Activated T-cell treated with anti-CD3 and anti-CD28 coated beads, Interleukin-2, amount 50 U/mL, for 4 hours (primary cell): ENCODE measurements around the gene NCKAP5. TPM values are rescaled to one million over a fixed set of nuclear protein-coding genes. Genes with fewer than 3 reads are reported as not detected.
A peak's percentile ranks its signal among the peaks of the same experiment; 100 is the strongest.

Experiments
- ATAC-seq, 2 donors: fragments of 200-7000 bp; cut with Tn5 transposase; one replicate each; pipeline ENCODE4 v1.10.0; 2021
- DNase-seq: peaks from one replicate; pipeline ENCODE4 v3.0.0-alpha.2; 2020
- H3K27me3 Mint-ChIP-seq: one replicate; pipeline ENCODE4 v1.8.0; 2021; ENCODE audit warnings: low read depth, mixed read lengths
- H3K36me3 Mint-ChIP-seq: one replicate; pipeline ENCODE4 v1.8.0; 2022; ENCODE audit warnings: mixed read lengths; ENCODE audit not compliant: insufficient read depth
- H3K4me1 Mint-ChIP-seq: one replicate; pipeline ENCODE4 v1.8.0; 2021; ENCODE audit warnings: low read depth, mixed read lengths
- H3K4me3 Mint-ChIP-seq: one replicate; pipeline ENCODE4 v1.8.0; 2021; ENCODE audit warnings: mild to moderate bottlenecking, moderate library complexity, mixed read lengths
- H3K9me3 Mint-ChIP-seq: one replicate; pipeline ENCODE4 v1.8.0; 2021; ENCODE audit warnings: mixed read lengths
- total RNA-seq, 3 donors: library from RNA; stranded (reverse); gene quantifications; one replicate each; pipeline ENCODE4 v1.2.1, GENCODE V29; 2021

NCKAP5 gene
- total RNA-seq, 3 donors from 2014 or later, result 0.03 TPM; not detected in 2

DNA sequence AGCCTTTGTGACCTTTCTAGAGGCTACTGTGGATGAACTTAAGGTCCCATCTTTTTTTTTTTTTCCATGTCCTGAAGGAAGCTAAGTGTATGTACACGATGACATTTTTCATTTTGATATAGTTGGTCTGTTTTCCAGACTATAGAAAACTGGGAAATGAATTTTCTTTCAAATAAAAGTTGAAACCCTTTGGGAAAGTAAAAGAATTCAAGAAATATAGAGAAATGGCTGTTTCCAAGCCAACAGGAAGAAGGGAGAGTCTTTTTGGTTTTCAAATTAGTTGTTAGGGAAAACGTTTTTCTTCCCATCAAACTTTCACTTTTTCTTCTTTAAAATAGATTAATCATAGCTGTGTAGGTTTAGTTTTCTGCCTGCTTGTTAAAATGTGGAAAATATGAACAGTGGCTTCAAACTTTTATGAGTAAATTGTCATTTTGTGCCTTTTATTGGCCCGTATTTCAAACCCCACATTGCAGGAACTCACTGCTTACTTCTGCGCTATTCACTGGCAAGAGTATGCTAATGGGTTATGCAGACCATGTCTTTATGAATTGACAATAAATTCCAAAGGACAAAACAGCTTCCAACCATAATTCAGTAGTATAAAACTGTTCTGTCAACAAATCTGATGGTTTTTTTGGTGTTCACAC is 870.6 kb downstream of the NCKAP5 start:
- H3K4me3 Mint-ChIP-seq, result no peak overlapping the region
- no peak for DNase-seq

DNA sequence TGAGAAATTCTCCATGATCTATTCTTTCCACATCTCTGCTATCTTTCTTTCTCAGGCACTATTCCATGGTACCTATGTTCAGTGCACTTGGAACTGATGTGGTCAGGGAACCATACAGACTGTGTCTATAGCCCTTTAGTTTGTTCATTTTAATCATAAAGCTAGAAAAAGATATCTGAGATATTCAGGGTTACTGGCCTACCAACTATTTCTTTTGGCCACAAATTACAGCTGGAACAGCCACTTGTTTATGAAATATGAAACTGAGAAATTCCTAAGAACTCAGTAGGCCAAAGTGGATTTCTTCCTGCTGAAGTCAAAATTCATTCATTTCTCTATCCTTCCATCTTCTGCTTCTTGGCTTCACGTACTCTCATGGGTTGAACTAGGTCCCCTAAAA is 875.4 kb downstream of the NCKAP5 start:
- no peak overlapping the region for H3K4me3 Mint-ChIP-seq
- H3K9me3 Mint-ChIP-seq, result peaks cover 4% of the 10 kb centered on the region
- H3K27me3 Mint-ChIP-seq, result no peaks in the 10 kb centered on the region
- DNase-seq (no peak), ATAC-seq (no peak)
- H3K4me1 Mint-ChIP-seq, result no peaks in the 10 kb centered on the region
- no peaks in the 10 kb centered on the region for H3K36me3 Mint-ChIP-seq

More for the DNA sequence above, 870.6 kb downstream of the NCKAP5 start:
- Mint-ChIP-seq H3K9me3 (peaks cover 7% of the 10 kb centered on the region), H3K36me3 (no peaks in the 10 kb centered on the region), H3K27me3 (no peaks in the 10 kb centered on the region), H3K4me1 (no peaks in the 10 kb centered on the region)
- ATAC-seq, result no peak

DNA sequence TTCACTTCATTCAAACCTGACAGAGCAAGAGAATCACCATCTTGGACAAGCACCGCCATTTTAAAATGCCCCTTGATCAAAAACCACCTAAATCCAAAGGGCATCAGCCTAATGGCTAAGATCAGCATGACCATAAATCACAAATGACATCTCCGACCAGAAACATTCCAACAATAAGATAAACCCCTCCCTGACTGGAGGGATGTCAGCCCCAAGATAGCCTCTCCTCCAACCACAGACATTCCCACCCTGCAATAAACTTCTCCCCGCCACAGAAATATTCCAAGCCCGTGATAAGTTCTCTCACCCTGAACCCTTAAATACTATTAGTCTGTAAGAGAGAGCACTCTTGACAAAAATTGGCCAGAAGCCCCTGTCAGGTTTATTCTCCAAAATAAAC is 876.7 kb downstream of the NCKAP5 start:
- Mint-ChIP-seq H3K36me3 (no peaks in the 10 kb centered on the region), H3K4me3 (no peak overlapping the region), H3K4me1 (no peaks in the 10 kb centered on the region), H3K27me3 (no peaks in the 10 kb centered on the region), H3K9me3 (peaks cover 4% of the 10 kb centered on the region)
- DNase-seq (no peak), ATAC-seq (no peak)

DNA sequence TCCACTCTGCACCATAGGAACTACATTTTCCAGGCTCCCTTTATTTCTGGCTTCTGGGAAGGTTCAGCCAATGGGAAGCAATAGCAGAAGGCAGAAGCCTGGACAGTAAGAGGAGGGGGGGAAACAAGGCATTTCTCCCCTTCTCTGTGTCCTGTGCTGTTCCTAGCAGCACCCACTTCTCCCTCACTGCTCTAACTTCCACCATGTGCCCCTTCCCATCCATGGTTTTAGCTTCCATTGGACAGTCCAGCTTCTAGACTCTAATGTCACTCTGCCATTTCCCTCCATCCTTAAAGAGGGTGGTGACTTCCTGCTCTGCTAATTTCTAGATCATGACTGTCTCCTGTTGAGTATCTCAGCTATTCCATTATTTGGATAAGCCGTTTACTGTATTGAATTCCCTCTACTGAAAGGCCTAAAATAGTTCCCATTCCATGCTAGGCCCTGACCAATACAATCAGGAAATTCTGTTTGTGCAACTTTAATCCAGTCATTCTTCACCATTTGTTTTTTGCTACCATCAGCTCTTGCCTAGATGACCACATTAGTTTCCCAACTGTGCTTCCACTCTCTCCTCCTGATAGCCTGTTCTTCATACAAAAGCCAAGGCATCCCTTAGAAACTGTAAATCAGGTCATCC is 877.5 kb downstream of the NCKAP5 start:
- Mint-ChIP-seq H3K27me3 (no peaks in the 10 kb centered on the region), H3K4me3 (no peak overlapping the region), H3K36me3 (no peaks in the 10 kb centered on the region), H3K4me1 (no peaks in the 10 kb centered on the region), H3K9me3 (peaks cover 4% of the 10 kb centered on the region)
- DNase-seq (no peak), ATAC-seq (no peak)

DNA sequence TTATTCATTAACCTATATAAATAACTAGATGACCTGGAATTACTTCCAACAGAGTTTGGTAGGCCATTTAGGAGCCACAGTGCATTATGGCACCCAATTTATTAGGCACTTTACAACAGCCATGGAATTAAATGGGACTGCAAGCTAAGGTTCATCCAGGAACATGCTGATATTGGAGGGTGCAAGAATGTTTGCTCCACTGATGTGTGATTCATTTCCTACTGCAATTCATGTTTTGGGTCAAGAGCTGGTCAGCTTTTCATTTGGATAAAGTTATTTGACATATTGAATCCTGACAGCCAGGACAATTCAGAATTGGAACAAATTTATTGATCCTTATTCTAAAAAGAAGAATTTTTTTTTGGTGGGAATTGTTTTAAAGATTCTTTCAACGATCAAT is 886.5 kb downstream of the NCKAP5 start:
- no peaks in the 10 kb centered on the region for H3K27me3 Mint-ChIP-seq
- H3K9me3 Mint-ChIP-seq, result no peaks in the 10 kb centered on the region

DNA sequence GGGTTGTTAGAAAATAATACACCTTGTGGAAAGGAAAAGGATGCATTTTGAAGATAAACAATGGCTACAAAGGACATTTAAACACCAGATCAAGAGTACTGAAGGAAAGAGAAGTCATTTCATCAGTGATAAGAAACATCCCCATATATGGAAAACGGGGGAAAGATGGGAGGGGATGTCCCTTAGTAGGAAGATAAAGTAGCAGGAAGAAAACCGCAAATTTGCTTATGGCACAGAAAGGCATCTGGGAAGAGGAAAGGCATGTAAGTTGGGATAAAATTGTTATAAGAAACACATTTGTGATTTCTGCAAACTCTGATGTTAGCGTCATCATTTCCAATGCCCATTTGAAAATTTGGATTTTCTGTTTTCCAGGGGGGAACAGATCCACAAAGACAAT is 887.7 kb downstream of the NCKAP5 start:
- Mint-ChIP-seq H3K4me3 (no peak overlapping the region), H3K9me3 (no peaks in the 10 kb centered on the region), H3K4me1 (no peaks in the 10 kb centered on the region), H3K27me3 (no peaks in the 10 kb centered on the region), H3K36me3 (no peaks in the 10 kb centered on the region)
- ATAC-seq (no peak), DNase-seq (no peak)

More for the DNA sequence above, 886.5 kb downstream of the NCKAP5 start:
- Mint-ChIP-seq H3K4me3 (no peak overlapping the region), H3K36me3 (no peaks in the 10 kb centered on the region), H3K4me1 (no peaks in the 10 kb centered on the region)
- DNase-seq (no peak), ATAC-seq (no peak)

DNA sequence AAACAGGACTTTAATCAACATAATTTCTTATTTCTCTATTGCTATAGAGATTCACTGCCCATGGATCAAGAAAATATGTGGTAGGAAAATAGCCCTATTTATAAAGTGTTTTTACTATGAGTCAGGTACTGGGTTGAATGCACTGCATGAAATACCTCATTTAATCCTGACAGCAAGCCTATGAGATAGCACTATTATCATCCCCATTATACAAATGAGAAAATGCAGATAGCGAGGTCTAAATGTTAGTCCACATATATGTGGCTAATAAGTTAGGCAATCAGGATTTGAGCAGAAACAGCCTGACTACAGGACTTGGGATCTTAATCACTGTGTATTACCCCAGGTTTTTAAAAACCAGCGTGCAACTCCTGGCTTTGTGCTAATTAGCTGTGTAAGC is 889.8 kb downstream of the NCKAP5 start:
- ATAC-seq, result no peak
- Mint-ChIP-seq H3K9me3 (no peaks in the 10 kb centered on the region), H3K4me3 (no peak overlapping the region), H3K27me3 (peaks cover 6% of the 10 kb centered on the region), H3K4me1 (no peaks in the 10 kb centered on the region), H3K36me3 (no peaks in the 10 kb centered on the region)
- no peak for DNase-seq

DNA sequence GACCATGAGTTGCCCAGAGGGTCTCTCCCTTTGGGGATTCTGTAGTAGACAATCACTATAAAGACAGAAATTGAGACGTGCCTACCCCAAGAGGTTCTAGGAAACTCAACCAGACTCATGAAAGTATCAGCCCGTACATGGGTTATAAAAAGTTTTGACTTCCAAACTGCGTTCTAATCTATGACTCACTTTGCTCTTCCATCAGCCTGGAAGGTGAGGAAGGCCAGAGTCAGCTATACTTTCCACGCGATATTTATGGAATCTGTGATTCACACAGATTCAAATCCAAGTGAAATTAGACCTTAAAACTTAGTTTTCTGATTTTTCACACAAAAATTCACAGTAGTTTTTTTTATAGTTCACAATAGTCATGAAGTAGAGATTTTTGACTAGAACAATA is 890.6 kb downstream of the NCKAP5 start:
- H3K4me1 Mint-ChIP-seq, result no peaks in the 10 kb centered on the region
- peaks cover 8% of the 10 kb centered on the region for H3K27me3 Mint-ChIP-seq
- H3K36me3 Mint-ChIP-seq, result no peaks in the 10 kb centered on the region
- H3K9me3 Mint-ChIP-seq, result no peaks in the 10 kb centered on the region
- no peak overlapping the region for H3K4me3 Mint-ChIP-seq
- DNase-seq, result no peak
- ATAC-seq, result no peak

DNA sequence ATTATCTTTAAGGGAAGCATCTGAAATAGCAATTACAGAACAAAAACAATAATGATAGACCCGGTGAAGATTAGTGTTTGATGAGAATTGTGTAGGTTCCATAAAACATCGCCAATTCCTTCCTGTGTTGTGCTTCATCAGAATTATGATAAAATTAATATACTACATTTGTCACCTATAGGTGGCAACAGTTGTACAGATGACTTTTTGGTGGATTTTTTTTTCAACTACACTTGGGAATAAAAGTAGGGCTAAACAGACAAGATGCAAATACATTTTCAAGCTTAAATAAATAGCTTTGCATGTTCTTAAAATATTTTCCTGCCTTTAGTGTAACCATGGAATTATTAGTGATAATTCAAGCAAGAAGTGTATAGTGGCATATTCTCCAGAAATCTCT is 891.3 kb downstream of the NCKAP5 start:
- H3K36me3 Mint-ChIP-seq, result no peaks in the 10 kb centered on the region

DNA sequence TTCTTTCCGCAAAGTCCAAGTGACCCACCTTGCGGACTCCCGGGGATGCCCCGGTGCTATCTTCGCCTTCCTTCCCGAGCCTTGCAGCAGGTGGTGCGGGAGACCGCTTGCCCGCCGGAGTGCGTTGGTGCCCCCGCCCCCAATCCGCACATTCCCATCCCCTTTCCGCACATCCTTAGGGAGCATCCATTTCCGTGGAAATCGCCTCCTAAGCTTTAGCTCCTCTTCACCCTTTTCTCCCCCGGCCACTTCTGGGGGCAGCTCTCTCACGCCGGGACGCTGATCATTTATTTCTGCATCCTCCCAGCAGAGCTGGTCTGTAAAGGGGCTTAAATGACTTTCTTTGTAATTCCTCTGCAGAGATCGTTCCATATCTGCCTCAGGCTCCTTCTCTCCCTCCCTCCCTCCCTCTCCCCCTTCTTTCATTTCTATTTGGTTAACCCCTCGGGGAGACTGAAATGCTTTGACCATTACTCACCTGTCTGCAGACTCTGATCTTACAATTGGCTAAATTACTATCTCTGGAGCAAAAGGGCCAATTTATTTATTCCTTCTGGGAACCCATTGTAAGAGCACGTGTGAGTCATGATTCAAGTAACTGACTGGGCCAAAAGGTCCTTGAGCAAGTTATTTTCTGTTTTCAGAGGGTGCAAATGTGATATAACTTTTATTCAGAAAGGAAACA is 897.0 kb downstream of the NCKAP5 start:
- H3K27me3 Mint-ChIP-seq, result peaks cover 43% of the 10 kb centered on the region

More for the DNA sequence above, 891.3 kb downstream of the NCKAP5 start:
- Mint-ChIP-seq H3K27me3 (peaks cover 14% of the 10 kb centered on the region), H3K4me1 (no peaks in the 10 kb centered on the region), H3K9me3 (no peaks in the 10 kb centered on the region), H3K4me3 (no peak overlapping the region)
- no peak for ATAC-seq
- DNase-seq, result no peak

DNA sequence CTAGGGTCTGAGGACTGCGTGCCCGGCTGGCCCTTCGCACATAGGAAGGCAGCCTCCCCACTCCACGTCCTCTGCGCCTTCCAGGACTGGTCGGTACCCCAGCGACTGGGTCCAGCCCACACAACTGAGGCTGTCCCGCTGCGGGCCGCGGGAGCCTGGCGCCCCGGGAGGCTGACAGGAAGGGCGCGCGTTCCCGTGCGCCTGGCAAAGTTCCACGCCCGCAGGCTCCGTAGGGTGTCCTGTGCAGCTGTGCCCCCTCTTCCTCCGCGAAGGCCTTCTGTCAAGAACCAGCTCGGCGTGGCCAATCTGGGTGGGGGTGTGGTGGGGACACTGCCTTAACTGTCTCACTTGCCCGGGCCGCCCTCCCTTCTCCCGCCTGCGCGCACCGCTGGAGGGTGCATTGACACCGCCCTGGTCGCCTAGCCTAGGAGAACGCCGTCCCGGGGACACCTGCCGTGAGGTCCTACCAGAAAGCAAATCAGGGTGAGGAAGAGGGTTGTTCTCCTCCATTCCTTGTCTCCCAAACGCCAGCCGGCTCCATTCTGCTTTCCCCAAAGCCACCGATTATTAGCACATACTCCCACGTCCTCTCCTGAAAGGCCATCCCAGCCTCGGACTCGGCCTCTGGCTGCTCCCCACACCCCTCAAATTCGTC is 897.6 kb downstream of the NCKAP5 start:
- H3K36me3 Mint-ChIP-seq, result no peaks in the 10 kb centered on the region
- no peaks in the 10 kb centered on the region for H3K9me3 Mint-ChIP-seq
- H3K4me3 Mint-ChIP-seq, result no peak overlapping the region
- ATAC-seq (peak in 1 of 2 donors; percentile 10), DNase-seq (no peak)
- peaks cover 44% of the 10 kb centered on the region for H3K27me3 Mint-ChIP-seq
- H3K4me1 Mint-ChIP-seq, result no peaks in the 10 kb centered on the region

More for the DNA sequence above, 897.0 kb downstream of the NCKAP5 start:
- ATAC-seq (no peak), DNase-seq (no peak)
- no peaks in the 10 kb centered on the region for H3K4me1 Mint-ChIP-seq
- no peaks in the 10 kb centered on the region for H3K9me3 Mint-ChIP-seq
- H3K4me3 Mint-ChIP-seq, result no peak overlapping the region
- H3K36me3 Mint-ChIP-seq, result no peaks in the 10 kb centered on the region

DNA sequence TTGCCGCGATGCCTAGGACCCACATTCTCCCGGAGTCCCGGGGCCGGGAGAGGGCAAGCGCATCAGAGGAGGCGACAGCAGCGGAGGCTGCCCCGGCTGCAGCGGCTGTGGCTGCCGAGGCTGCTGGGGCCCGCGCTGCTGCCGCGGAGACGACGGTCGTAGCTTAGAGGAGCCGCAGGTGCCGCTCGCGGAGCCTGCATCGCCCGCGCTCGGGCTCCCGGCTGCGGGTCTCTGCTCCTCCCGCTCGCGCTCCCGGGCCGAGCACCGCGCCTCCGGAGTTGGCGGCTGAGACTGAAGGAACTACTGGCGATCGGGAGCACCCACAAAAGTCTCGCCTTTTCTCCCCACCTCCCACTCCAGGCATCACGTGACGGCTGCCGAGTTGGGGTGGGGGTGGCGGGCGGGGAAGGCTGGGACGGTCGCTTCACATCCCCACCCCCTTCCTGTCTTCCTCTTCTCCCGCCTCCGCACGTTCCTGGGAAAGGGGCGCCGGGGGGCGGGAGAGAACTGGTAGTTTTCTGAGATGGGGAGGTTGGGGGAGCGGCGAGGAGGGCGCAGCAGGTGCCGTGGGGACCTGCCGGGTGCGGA is 898.3 kb downstream of the NCKAP5 start, which contains the start of gene LYPD1:
TSS of gene LYPD1 (minus strand) at position 298 of the 588 bp plus-strand sequence. CDS start at position 25, 273 bp downstream.
- Mint-ChIP-seq H3K36me3 (no peaks in the 10 kb centered on the region), H3K9me3 (no peaks in the 10 kb centered on the region), H3K27me3 (peaks cover 43% of the 10 kb centered on the region), H3K4me3 (no peak within 1 kb of the TSS), H3K4me1 (no peaks in the 10 kb centered on the region)
- ATAC-seq, result peak in 1 of 2 donors; percentile 18
- DNase-seq, result no peak

DNA sequence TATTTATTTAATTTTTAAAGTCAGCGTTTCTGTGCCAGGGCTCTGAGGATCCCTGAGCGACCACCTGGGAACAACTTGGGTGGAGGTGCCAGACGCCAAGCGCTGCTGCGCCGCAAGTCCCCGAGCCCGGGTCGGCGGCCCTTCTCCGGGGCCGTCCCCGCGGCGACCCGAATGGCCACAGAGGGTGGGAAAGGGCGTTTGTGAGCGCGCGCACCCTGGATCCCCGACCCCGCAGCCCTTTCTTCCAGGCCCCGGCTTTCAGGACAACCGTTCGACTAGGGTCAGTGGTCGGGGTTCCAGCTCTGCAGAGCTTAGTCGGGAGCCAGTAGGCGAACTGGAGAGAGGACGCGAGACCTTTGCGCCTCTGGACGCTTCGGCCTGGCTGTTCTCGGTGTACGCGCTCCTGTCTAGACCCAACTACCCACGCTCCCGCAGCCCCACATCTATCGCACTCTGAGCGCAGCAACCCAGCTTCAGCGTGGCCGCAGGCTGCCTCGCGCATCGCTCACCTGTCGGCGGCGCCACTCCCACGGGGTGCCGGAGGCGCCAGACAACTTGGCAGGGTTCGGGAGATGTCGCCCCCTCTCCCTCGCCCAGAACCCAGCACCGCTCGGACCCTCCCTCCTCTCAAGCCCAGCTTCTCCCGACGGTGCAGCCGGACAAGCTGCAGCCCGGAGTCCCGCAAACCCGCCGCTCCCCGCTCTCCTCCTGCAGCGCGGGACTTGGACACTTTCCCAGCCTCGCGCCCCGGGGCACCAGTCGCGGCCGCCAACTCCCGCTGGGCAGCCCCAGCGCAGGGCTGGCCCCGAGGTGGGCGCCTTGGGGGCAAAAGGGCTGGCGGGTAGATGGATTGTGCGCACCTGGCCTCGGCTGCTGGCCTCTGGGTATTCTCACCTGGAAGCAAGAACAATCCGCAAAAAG is 899.0 kb downstream of the NCKAP5 start:
- Mint-ChIP-seq H3K4me3 (no peak overlapping the region), H3K4me1 (no peaks in the 10 kb centered on the region), H3K27me3 (peaks cover 42% of the 10 kb centered on the region), H3K36me3 (no peaks in the 10 kb centered on the region), H3K9me3 (no peaks in the 10 kb centered on the region)
- ATAC-seq (no peak), DNase-seq (no peak)
